DMS 273 (cell line): ENCODE measurements around the gene GLRX.
"Not testable (repeated sequence)": the region's sequence is repeated elsewhere in the genome, so short reads cannot be mapped to it uniquely, and the experiment has no call there.

ENCODE experiments used
- DNase-seq: peaks from one replicate; lab custom pipeline; 2025; ENCODE audit not compliant: unreplicated experiment; lab: John Stamatoyannopoulos, UW

The GLRX gene

DNA sequence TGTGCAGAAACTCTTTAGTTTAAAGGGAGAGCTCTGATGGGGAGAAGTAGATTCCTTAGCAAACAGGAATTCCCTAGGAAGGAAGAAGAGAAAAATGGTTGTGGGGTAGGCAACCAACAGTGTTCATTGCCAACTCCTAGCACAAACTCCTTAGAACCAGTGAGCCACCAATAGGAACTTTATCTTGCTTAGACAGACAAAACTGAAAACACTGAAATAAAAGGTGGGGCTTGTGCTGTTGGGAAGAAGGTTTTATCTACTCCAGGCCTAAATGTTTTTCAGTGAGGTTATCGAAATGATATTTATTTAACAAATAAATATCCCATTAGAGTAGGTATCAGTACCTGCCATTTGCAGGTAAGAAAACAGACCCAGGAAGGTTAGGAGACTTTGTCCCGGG lies 7.7 kb upstream of the GLRX start:
- DNase-seq, result no peak

DNA sequence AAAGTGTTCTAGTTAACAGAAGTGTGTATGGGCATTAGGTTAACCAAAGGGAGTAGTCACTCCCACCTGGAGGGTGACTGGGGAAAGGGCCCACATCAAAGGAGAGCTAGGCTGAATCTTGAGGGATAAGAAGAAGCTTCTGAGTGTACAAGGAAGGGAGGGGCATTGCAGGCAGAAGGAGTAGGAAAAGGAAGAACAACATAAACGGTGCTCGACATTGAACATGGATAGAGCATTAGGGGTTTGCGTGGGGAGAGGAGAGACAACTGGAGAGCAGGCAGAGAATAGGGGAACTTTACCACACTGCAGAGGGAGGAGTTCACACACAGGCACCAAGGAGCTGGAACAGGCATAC lies 5.3 kb upstream of the GLRX start:
- DNase-seq, result no peak

DNA sequence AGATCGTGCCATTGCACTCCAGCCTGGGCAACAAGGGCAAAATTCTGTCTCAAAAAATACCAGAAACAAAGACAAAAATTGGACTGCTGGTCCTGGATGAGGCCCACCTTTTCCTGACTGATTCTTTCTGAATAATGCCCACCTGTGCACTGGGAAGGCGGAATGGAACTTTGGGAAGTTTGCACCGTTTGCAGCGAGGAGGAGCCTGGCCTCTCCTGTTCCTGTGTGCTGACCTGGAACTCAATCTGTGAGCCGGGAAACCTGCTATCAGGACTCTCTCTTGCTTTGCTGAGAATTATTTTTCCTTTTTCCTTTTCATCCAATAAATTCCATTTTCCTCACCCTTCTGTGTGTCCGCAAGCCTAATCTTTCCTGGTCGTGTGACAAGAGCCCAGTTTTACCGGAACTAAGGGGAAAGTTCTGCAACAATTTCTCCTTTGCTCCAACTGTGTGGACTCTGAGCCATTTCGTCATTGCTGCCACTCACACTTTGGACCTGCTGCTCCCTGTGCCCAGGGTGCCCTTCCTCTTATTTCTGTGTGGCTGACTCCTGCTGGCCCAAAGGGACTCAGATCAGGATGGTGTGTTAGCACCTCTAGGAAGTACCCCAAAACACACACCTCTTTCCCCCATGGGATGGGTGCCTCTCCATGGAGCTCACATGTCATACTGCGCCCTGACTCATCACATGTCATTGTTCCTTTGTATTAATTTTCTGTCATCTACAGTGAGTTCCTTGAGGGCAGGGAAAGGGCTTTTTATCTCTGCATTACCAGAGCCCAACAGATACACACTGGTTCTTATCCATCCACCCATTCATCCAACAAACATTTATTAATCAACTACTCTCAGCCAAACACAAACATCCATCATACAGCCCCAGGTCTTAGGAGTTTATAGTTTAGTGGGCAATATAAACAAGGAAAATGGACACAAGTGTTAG lies 4.7 kb upstream of the GLRX start:
- DNase-seq, result no peak

DNA sequence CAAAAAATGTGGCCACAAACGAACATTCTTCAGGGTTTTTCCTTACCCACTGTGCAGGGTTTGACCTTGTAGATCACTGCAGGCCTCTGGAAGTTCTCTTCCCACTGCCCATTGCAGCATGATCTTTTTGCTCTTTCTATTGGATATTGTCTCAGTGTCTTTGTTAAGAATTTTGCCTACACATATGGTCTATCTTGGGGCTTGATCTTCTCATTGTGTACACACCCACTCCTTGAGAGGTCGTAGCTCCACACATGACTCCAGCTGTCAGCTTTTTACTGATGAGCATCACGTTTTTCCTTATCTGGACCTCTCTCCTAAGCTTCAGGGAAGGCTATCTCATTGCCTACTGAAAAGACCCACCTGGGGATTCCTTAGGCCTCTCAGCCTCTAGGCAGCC lies 3.0 kb upstream of the GLRX start:
- DNase-seq, result peak; percentile 22

DNA sequence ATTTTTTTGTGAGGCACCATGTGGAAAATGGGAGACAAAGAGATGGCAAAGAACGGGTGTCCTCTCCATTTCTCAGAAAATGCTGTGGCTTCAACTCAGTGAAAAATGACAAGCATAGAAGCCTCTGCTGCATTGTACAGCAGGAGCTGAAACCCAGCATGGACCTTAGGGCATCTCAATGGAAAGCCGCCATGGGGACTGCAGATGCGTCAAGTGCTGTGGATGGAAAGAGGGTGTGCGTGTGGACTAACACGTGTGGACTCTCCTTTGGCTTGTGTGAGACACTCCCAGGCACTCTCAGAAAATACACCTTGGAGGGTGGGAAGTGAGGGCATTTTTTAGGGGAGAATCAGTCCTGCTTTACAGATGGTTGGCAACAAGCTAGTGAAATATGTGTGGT lies 2.2 kb upstream of the GLRX start:
- DNase-seq, result peak; percentile 15

DNA sequence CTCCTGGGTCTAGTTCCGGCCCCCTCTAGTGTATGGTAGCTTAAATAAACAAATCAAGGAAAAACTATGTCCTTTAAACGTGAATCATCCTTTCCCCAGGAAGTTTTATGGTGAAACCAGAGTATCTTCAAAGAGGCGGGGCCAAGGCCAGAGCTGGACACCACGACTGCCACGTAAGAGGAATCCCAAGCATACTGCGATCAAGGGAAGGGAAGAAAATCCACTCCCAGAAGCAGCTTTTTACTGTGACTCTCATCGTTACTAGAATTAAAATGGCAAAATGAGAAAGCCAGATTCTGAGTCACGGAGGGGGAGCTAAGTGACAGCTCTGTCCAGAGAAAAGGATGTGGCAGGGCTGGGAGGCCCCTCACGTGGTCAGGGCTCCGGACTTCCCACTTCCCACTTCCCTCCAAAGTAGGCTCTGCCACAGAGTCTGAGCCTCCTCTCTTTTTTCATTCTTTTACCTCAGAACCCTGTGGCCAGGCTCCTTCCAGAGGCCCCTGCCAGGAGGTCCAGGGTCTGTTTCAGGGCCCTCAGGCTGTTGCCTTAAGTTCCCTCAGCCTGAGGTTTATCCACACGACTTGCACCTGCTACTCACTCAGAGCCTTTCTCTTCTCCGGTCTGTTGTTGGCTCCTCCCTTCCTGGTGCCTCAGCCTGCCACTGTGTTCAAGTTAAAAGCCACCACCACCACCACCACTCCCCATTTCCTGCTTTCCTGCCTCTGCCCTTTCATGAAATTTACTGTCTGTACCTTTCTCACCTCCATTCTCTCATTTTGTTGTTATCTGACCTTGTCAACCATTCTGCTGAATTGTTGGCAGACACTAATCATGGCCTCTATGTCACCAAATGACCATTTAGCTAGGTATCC lies 1.4 kb upstream of the GLRX start:
- DNase-seq, result peak; percentile 9

DNA sequence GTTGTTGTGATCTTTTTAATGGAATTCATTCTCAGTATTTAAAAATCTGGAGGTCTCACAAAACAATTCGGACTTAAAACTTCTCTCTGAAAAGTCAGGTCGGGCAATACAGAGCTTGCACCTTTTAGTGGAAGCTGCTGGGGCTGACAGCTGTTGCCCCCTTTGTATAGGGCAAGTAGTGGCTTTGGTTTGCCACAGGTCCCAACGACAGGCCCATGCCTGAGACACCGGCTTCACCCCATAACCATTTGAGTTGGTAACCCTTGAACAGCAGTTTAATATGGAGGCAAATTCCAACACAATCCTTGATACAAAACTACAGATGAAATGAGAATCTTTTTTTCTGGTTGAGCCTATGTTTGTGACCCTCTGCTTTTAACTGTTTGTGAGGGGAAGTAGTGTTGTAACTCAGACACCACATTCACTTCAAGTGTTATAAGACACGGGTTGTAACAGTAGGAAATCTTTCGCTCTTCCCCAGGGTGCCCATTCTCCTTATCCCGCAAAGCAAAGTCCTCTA lies 752 bp upstream of the GLRX start:
- no peak for DNase-seq

DNA sequence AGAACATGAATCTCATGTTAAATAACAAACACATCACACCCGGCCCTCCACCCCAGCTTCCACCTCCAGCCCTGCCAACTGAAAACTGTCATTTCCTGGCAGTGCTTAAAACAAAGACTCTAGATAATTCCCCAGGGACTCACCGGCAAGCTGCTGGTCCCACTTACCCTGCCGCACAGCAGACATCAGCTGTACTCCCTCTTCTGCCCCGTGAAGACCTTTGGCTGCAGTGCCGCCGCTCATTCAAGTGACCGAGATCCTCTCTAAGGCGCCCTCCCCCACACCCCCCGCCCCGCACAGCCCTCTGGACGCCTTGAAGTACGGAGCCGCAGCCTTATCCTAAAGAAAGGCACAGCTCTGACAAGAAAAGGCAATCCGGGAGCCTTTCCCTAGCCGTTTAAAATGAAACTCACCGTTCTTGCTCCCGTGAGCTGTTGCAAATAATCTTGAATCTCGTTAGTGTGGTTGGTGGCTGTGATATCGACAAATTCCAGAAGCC lies 434 bp downstream of the GLRX start:
- DNase-seq, result peak; percentile 82

DNA sequence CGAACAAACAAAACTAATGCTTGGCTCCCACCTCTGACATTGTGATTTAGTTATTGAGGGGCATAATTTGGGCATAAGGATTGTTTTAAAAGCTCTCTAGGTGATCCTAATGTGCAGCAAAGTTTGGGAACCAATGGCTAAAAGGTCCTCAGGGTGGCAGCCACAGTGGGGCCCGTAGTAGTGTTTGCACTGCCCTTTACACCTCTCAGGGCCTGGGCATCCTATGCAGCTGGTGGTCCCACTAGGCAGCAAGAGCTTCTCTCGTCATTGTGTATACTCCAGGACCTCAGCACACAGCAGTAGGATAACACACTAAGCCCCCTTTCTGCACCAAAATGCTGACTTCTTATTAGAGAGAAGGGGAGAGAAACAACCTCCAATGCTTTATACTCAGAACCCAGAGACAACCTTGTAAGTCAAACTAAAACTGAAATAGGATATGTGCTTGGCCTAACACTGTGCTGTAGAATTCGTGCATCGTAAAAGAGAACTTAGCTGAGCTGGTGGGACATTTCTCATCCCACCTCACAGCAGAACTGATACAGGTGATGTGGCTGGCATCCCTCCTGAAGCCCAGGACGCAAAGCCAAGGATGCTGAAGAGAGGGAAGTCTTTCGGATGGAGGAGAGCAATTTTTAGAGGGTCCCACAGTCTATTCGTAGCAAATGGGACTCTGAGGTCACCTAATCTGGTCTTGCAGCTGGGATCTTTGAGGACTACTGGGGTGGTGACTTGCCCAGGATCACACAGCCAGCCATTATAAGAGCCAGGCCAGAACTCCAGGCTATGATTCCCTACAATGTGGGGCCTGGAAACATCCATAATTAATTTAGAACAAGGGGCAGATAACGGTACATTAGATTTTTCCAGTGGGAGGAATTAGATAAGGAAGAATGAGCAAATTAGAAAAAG lies 1.2 kb downstream of the GLRX start:
- no peak for DNase-seq

DNA sequence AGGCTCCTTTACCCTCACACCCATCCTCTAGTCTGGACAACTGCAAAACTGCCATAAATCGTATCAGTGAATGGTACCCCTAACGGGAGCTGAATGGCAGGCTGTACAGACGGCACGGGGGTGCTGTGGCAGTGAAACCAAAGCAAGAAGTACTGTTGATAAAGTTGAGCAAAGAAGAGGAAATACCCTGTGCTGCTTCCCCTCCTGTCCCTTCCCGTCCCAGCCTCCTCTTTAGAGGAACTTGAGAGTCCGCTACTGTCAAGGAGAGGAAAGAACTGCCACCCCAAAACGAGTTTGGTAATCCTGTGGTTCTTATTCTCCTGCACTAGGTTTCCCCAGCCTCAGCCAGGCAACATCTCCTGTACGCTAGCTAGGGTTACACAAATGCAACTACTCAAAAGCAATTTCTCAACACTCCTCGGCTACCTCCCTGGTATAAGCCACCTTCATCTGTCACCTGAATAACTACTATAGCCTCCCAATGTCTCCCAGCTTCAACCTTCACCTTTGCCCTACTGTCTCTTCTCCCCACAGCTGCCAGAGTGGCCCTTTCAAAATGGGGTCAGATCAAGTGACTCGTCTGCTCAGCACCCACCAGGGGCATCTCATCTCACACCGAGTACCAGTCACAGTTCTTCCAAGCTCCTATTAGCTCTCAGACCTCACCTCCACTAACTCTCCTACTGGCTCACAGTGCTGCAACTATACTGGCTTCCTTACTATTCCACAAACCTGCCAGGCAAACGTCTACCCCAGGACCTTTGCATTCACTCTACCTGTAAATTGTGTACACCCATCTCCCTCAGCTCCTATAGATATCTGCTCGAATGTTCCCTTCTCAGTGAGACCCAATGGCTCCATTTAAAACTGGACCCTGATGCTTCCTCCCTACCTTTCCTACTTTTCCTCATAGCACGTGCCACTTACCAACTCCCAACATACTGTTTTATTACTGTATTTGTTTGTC lies 4.1 kb downstream of the GLRX start:
- DNase-seq, result no peak

DNA sequence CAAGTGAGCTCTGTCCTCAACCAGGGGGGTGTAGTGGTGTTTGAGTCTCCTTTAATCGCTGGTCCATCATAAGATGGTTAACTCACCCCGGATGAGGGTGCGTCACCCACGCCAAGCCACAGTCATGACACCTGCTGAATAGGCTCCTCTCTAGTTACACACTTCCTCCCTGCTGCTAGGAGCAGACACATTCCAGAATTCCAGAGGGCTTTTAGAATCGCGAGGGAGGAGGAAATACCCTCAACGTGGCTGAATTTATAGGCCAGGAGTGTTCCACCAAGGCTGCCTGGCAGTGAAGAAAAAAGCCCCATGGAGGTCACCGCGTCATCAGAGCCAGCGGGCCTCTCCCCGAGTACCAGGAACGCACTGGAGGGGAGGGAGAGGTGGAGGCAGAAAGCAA lies 5.1 kb downstream of the GLRX start:
- DNase-seq, result no peak

DNA sequence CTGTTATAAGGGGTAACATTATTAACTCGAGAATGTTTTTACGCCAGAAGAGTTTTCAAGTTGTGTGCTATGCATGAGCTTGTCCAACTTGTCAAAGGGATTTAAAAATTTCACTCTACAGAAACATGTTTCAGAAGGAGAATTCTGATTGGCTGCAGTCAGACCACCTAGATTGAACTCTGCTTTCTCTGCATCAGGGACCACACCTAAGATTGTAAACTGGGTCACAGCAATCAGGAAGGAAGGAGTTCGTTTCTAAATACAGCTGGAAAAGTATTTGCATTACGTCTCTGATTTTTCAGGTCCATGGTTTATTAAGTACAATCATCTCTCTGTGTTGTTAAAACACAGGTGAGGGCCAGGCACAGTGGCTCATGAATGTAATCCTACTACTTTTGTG lies 5.8 kb downstream of the GLRX start:
- no peak for DNase-seq

DNA sequence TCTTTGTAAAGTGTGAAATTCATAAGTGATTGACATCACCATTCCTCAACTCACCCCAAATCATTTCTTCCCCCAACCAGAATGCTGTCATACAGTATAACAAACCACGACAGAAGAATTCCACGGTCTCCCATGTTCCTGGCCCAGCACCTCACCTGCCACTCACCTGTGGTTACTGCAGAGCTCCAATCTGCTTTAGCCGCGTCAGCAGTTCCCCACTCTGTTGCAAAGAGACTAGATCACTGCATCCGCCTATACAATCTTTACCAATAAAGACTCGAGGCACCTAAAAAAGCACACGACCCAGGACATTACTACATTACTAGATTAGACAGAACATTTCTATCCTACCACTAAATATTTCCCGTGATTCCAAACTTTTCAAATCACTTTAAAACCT lies 6.2 kb downstream of the GLRX start:
- DNase-seq, result no peak

DNA sequence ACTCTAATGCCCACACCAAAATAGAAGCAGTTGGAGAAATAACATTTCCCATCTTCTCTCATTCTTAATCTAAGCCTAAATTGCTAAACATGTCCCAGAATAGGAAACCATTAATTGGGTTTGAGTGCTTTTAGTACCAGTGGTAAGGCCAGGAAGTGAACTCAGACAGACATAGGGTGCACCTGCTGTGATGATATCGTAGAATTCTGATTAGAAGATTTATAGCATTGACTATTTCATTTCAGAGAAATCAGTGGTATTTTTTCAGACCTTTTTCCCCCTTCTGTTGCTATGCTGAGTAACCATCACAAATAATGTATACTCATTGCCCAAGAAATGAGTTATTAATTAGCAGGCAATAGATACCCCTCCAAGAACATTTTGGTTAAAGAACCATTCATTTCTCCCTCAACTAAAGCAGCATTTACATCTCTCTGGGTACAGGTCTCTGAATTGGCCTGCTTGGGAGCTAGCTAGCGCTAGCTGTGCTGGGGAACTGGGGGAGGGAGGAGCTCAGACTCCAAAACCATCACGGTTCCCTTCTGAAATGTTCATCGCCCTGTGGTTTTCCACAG lies 7.3 kb downstream of the GLRX start:
- no peak for DNase-seq

DNA sequence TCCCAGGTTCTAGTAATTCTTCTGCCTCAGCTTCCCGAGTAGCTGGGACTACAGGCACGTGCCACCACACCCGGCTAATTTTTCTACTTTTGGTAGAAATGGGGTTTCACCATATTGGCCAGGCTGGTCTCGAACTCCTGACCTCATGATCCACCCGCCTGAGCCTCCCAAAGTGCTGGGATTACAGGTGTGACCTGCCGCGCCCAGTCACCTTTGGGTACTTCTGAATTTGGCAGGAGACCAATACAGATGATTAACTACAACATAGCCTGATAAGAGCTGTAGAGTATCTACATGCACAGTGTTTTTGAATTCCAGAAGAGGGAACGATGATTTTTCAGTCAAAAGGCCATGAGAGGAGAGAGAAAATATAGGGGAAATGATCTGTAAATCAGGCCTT lies 9.5 kb downstream of the GLRX start:
- DNase-seq, result not testable (repeated sequence)

DNA sequence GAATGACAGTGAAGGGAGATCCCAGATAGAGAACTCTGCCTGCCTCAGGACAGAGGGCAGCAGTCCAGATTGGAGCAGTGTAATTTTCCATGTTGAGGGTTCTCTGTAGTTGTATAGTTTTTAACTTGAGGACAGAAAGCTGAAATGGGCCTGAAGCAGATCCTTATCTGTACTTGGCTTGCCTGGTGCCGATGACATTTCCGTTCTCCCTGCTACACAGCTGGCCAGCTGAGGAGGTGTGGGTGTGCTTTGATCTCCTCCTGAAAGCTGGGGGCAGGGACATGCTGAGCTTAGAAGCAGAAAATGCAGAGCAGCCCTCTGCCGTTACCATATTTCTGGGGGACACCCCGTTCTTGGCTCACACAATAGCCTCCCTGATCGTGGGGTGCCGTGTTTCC lies 10.5 kb downstream of the GLRX start:
- DNase-seq, result no peak

DNA sequence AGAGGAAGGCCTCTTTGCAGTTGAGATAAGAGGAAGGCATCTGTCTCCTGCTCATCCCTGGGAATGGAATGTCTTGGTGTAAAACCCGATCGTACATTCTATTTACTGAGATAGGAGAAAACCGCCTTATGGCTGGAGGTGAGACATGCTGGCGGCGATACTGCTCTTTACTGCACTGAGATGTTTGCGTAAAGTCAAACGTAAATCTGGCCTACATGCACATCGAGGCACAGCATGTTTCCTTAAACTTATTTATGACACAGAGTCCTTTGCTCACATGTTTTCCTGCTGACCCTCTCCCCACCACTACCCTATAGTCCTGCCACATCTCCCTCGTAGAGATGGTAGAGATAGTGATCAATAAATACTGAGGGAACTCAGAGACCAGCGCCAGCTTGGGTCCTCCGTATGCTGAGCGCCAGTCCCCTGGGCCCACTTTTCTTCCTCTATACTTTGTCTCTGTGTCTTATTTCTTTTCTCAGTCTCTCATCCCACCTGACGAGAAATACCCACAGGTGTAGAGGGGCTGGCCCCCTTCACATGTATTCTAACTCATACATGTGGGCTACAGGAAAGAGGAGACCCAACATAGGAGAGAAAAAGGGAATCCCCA lies 11.0 kb downstream of the GLRX start:
- DNase-seq, result not testable (repeated sequence)

DNA sequence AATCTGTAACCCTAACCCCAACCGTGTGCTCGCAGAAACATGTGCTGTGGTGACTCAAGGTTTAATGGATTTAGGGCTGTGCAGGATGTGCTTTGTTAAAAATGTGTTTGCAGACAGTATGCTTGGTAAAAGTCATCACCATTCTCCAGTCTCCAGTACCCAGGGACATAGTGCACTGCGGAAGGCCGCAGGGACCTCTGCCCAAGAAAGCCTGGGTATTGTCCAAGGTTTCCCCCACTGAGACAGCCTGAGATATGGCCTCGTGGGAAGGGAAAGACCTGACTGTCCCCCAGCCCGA lies 11.5 kb downstream of the GLRX start:
- DNase-seq, result not testable (repeated sequence)
